IMR-90 (cell line): Measurements from ENCODE around the gene SEMA4D. TPM values are rescaled to one million over a fixed set of nuclear protein-coding genes. Genes with fewer than 3 reads are reported as not detected.

Experiments
- ATAC-seq: fragments of 200-7000 bp; cut with Tn5 transposase; 2 replicates; pipeline ENCODE4 v1.9.1; 2020; ENCODE audit warnings: low read depth, mild to moderate bottlenecking, moderate library complexity
- BruUV-seq: library from RNA; stranded (reverse); fragments of 400-500 nt; replicated peaks from 2 replicates; lab custom pipeline; 2021; lab: Mats Ljungman, UMichigan
- CTCF ChIA-PET: fragments of 300-600 bp; formaldehyde crosslinking; extraction: SDS; loops from one replicate; lab custom pipeline; 2021; ENCODE audit warnings: antibody characterized with exemption; lab: Yijun Ruan, JAX
- POLR2A ChIA-PET: fragments of 300-600 bp; sonication (Branson Sonifier 250); formaldehyde crosslinking; loops from one replicate; lab custom pipeline; 2022; ENCODE audit warnings: antibody characterized with exemption; ENCODE audit not compliant: unreplicated experiment; lab: Charles Lee
- DNase-seq: peaks from one replicate; pipeline ENCODE4 v3.0.0; 2013
- H2AFZ ChIP-seq: replicated peaks from 2 replicates; pipeline ENCODE3; 2013; ENCODE audit warnings: low read length, mild to moderate bottlenecking; ENCODE audit not compliant: poor library complexity
- H2AK5ac ChIP-seq: 2 replicates; pipeline ENCODE4 v1.6.1; 2013; ENCODE audit warnings: low read depth, low read length, inconsistent platforms
- H2AK9ac ChIP-seq: replicated peaks from 2 replicates; pipeline ENCODE3; 2013; ENCODE audit warnings: mild to moderate bottlenecking, low read depth, low read length, moderate library complexity; ENCODE audit not compliant: poor library complexity
- H2BK120ac ChIP-seq: 2 replicates; pipeline ENCODE4 v1.6.1; 2013; ENCODE audit warnings: low read depth, low read length, inconsistent platforms
- H2BK15ac ChIP-seq: 3 replicates; pipeline ENCODE4 v1.6.1; 2013; ENCODE audit warnings: low read depth, low read length, inconsistent platforms
- H2BK20ac ChIP-seq: 2 replicates; pipeline ENCODE4 v1.6.1; 2013; ENCODE audit warnings: low read depth, mild to moderate bottlenecking, inconsistent platforms, low read length, moderate library complexity
- H2BK5ac ChIP-seq: 2 replicates; pipeline ENCODE4 v1.6.1; 2013; ENCODE audit warnings: mild to moderate bottlenecking, low read depth, low read length, inconsistent platforms; ENCODE audit not compliant: poor library complexity, severe bottlenecking
- H3K14ac ChIP-seq: replicated peaks from 2 replicates; pipeline ENCODE4 v1.6.1; 2013; ENCODE audit warnings: low read depth, low read length, inconsistent platforms
- H3K18ac ChIP-seq: 2 replicates; pipeline ENCODE4 v1.6.1; 2013; ENCODE audit warnings: low read depth, low read length, control low read depth
- H3K23ac ChIP-seq: 2 replicates; pipeline ENCODE4 v1.6.1; 2013; ENCODE audit warnings: low read depth, low read length, inconsistent platforms
- H3K27ac ChIP-seq: 2 replicates; pipeline ENCODE4 v1.5.1; 2013; ENCODE audit warnings: mild to moderate bottlenecking, control low read depth, low read length; ENCODE audit not compliant: insufficient read depth
- H3K27me3 ChIP-seq: 2 replicates; pipeline ENCODE4 v1.6.1; 2013; ENCODE audit warnings: low read length; ENCODE audit not compliant: control insufficient read depth, insufficient read depth
- H3K36me3 ChIP-seq: 2 replicates; pipeline ENCODE4 v1.6.1; 2013; ENCODE audit warnings: low read length, mixed read lengths; ENCODE audit not compliant: control insufficient read depth, insufficient read depth
- H3K4ac ChIP-seq: 2 replicates; pipeline ENCODE4 v1.6.1; 2013; ENCODE audit warnings: low read depth, low read length, inconsistent platforms
- H3K4me1 ChIP-seq: 2 replicates; pipeline ENCODE4 v1.6.1; 2013; ENCODE audit warnings: low read length, mixed read lengths; ENCODE audit not compliant: control insufficient read depth, insufficient read depth
- H3K4me2 ChIP-seq: 2 replicates; pipeline ENCODE4 v1.6.1; 2013; ENCODE audit warnings: low read depth, mild to moderate bottlenecking, control low read depth, low read length, moderate library complexity
- H3K4me3 ChIP-seq: 2 replicates; pipeline ENCODE4 v1.5.1; 2013; ENCODE audit warnings: low read depth, mild to moderate bottlenecking, control low read depth, low read length, moderate library complexity; ENCODE audit not compliant: insufficient read depth
- H3K56ac ChIP-seq: 2 replicates; pipeline ENCODE4 v1.6.1; 2013; ENCODE audit warnings: low read length, inconsistent platforms; ENCODE audit not compliant: insufficient read depth; ENCODE audit errors: extremely low read depth
- H3K79me1 ChIP-seq, 2 experiments: 2 replicates each; pipeline ENCODE4 v1.6.1; 2013; ENCODE audit warnings: low read length in 2 of 2, inconsistent platforms in 1 of 2, low read depth in 1 of 2
- H3K9ac ChIP-seq: 2 replicates; pipeline ENCODE4 v1.6.1; 2013; ENCODE audit warnings: low read depth, low read length, control low read depth
- H3K9me1 ChIP-seq: 2 replicates; pipeline ENCODE4 v1.6.1; 2013; ENCODE audit warnings: low read length, inconsistent platforms; ENCODE audit not compliant: insufficient read depth
- H3K9me3 ChIP-seq: 2 replicates; pipeline ENCODE4 v1.6.1; 2013; ENCODE audit warnings: low read length; ENCODE audit not compliant: control insufficient read depth, insufficient read depth
- H4K20me1 ChIP-seq: 2 replicates; pipeline ENCODE4 v1.6.1; 2013; ENCODE audit warnings: low read length, inconsistent platforms; ENCODE audit not compliant: insufficient read depth
- H4K5ac ChIP-seq: 2 replicates; pipeline ENCODE4 v1.6.1; 2013; ENCODE audit warnings: mild to moderate bottlenecking, low read depth, low read length, control low read depth
- H4K8ac ChIP-seq, 2 experiments: 2 replicates each; pipeline ENCODE4 v1.6.1; 2013; ENCODE audit warnings: low read depth in 2 of 2, low read length in 2 of 2, control low read depth in 1 of 2, inconsistent platforms in 1 of 2
- H4K91ac ChIP-seq: 2 replicates; pipeline ENCODE4 v1.6.1; 2013; ENCODE audit warnings: low read depth, low read length, inconsistent platforms; ENCODE audit not compliant: insufficient read depth
- BHLHE40 ChIP-seq: fragments of 150-350 bp; IDR thresholded peaks from 2 replicates; pipeline ENCODE4 v1.6.1; 2016; ENCODE audit warnings: mild to moderate bottlenecking, low read depth, low read length
- CTCF ChIP-seq: conservative IDR thresholded peaks from 2 replicates; pipeline ENCODE4 v1.5.1; 2012; ENCODE audit warnings: mild to moderate bottlenecking, low read depth, low read length, improper control_type of control experiment
- FOS ChIP-seq: fragments of 150-350 bp; IDR thresholded peaks from 2 replicates; pipeline ENCODE4 v1.6.1; 2016; ENCODE audit warnings: low read depth, low read length
- MAFK ChIP-seq: IDR thresholded peaks from 2 replicates; pipeline ENCODE4 v1.6.1; 2012; ENCODE audit warnings: low read depth, low read length, improper control_type of control experiment
- MAZ ChIP-seq: IDR thresholded peaks from 2 replicates; pipeline ENCODE4 v1.6.1; 2012; ENCODE audit warnings: low read depth, mild to moderate bottlenecking, low read length, improper control_type of control experiment, moderate library complexity, borderline replicate concordance
- NFE2L2 ChIP-seq: fragments of 150-350 bp; IDR thresholded peaks from 2 replicates; pipeline ENCODE4 v1.6.1; 2016; ENCODE audit warnings: low read depth, mild to moderate bottlenecking, low read length
- RAD21 ChIP-seq: IDR thresholded peaks from 2 replicates; pipeline ENCODE4 v1.6.1; 2012; ENCODE audit warnings: low read length, improper control_type of control experiment
- RCOR1 ChIP-seq: IDR thresholded peaks from 2 replicates; pipeline ENCODE4 v1.6.1; 2012; ENCODE audit warnings: mild to moderate bottlenecking, low read length, improper control_type of control experiment; ENCODE audit not compliant: insufficient replicate concordance
- RFX5 ChIP-seq: IDR thresholded peaks from 2 replicates; pipeline ENCODE4 v1.8.0; 2012; ENCODE audit warnings: low read depth, mild to moderate bottlenecking, low read length, moderate library complexity
- USF2 ChIP-seq: fragments of 150-350 bp; IDR thresholded peaks from 2 replicates; pipeline ENCODE4 v1.6.1; 2017; ENCODE audit warnings: mild to moderate bottlenecking, antibody characterized with exemption, low read length, low read depth
- WGBS, 2 experiments: methylation state at CpG; one replicate each; pipeline versions ENCODE4 v1.1.5 to v1.1.7; 2013; ENCODE audit warnings: missing lambda C conversion rate in 2 of 2; ENCODE audit not compliant: insufficient read length in 1 of 2; ENCODE audit errors: extremely low coverage in 2 of 2; 5-methylcytosine and 5-hydroxymethylcytosine counted together
- dilution Hi-C: fragments of 300-500 bp; cut with HindIII; formaldehyde crosslinking; loops from one replicate; pipeline ENCODE4 v1.14.3; 2018; ENCODE audit warnings: low sequenced_read_pairs; ENCODE audit not compliant: unreplicated experiment
- in situ Hi-C: fragments of 300-500 bp; cut with MboI; formaldehyde crosslinking; loops from 3 replicates; pipeline ENCODE4 v1.14.3; 2019; ENCODE audit warnings: low sequenced_read_pairs, inconsistent platforms, mixed read lengths
- intact Hi-C: fragments of 100-400 bp; cut with micrococcal nuclease; formaldehyde crosslinking; loops from 2 replicates; pipeline ENCODE4 v1.10.0; 2022
- polyA plus RNA-seq, 3 experiments: library from polyadenylated mRNA; depleted of rRNA; stranded (reverse); fragments of >200 nt; gene quantifications; 2 replicates each; pipeline ENCODE4 v1.2.3, GENCODE V29; 2012; ENCODE audit warnings: low replicate concordance in 1 of 3
- total RNA-seq: library from RNA; depleted of rRNA; stranded (reverse); fragments of >200 nt; gene quantifications from 2 replicates; pipeline ENCODE4 v1.2.3, GENCODE V29; 2012

SEMA4D gene
- total and polyA plus RNA-seq, 2 of the 4 experiments (the other 2 are of a cell fraction) = 0.90 to 1.5 TPM

GRCh38 chr9:89455356-89455824 lies 42.5 kb downstream of the SEMA4D start:
- no peak overlapping the region for H3K18ac ChIP-seq
- H3K9me1 ChIP-seq = 0 out of 2 replicates have a peak, but pooled peaks cover 3% of the 10 kb centered on the region
- CTCF ChIA-PET = no interaction called here
- no peak overlapping the region for H3K27ac ChIP-seq
- H2BK5ac ChIP-seq = no peak overlapping the region
- DNase-seq (no peak), ATAC-seq (no peak)
- no TSS peak for BruUV-seq
- no peak overlapping the region for H2BK120ac ChIP-seq
- H4K5ac ChIP-seq = no peak overlapping the region
- H2AK9ac ChIP-seq = peak overlapping the region; percentile 13
- dilution Hi-C loops = no loop called here
- in situ Hi-C loops = no loop called here
- H3K9ac ChIP-seq = no peak overlapping the region
- no peak overlapping the region for H4K8ac ChIP-seq
- no peak overlapping the region for H4K91ac ChIP-seq
- H3K4me1 ChIP-seq = no peaks in the 10 kb centered on the region
- H4K20me1 ChIP-seq = no peaks in the 10 kb centered on the region
- no peak overlapping the region for H2BK15ac ChIP-seq
- H3K4me3 ChIP-seq = no peak overlapping the region
- H3K4ac ChIP-seq = no peak overlapping the region
- intact Hi-C loops = no loop called here
- POLR2A ChIA-PET = no interaction called here
- H2BK20ac ChIP-seq = no peak overlapping the region
- H3K79me1 ChIP-seq = no peaks in the 10 kb centered on the region
- H3K56ac ChIP-seq = no peak overlapping the region
- no peaks in the 10 kb centered on the region for H3K9me3 ChIP-seq
- no peaks in the 10 kb centered on the region for H3K27me3 ChIP-seq
- no peak overlapping the region for H2AFZ ChIP-seq
- no peak overlapping the region for H3K4me2 ChIP-seq
- peaks cover 10% of the 10 kb centered on the region for H3K36me3 ChIP-seq
- 81% methylated on average over 3 of the region's 9 CpGs; no CpG with 5 or more reads in 1 of the 2 experiments for WGBS, 2 experiments
- H2AK5ac ChIP-seq = no peak overlapping the region
- no peak overlapping the region for H3K23ac ChIP-seq
- H3K14ac ChIP-seq = no peak overlapping the region
- TF ChIP-seq MAZ (no peak), RCOR1 (no peak), NFE2L2 (no peak), MAFK (no peak), USF2 (no peak), BHLHE40 (no peak), CTCF (no peak), RAD21 (no peak), RFX5 (no peak), FOS (no peak)
